Peyer's patch (tissue), 4 donors: Measurements from ENCODE around the gene MAPK1. TPM values are rescaled to one million over a fixed set of nuclear protein-coding genes. Genes with fewer than 3 reads are reported as not detected.
"Not testable (repeated sequence)": the region's sequence is repeated elsewhere in the genome, so short reads cannot be mapped to it uniquely, and the experiment has no call there.

Experiments
- DNase-seq, 3 donors: peaks; one replicate each; pipeline ENCODE4 v3.0.0-alpha.2; 2017 to 2019
- H3K27ac ChIP-seq, 4 donors: fragments of 200-600 bp; sonication (generic); one replicate each; pipeline ENCODE4 v1.5.1; 2016 to 2019
- H3K27me3 ChIP-seq, 2 donors: fragments of 200-600 bp; sonication (generic); one replicate each; pipeline ENCODE4 v1.5.1; 2019
- H3K36me3 ChIP-seq, 3 donors: fragments of 200-600 bp; sonication (generic); one replicate each; pipeline ENCODE4 v1.5.1; 2016 to 2019
- H3K4me1 ChIP-seq, 4 donors: fragments of 200-600 bp; sonication (generic); one replicate each; pipeline ENCODE4 v1.5.1; 2016 to 2019
- H3K4me3 ChIP-seq, 4 donors: fragments of 200-600 bp; sonication (generic); 1 replicate in 3 of 4; 2 replicates in 1 of 4; pipeline ENCODE4 v1.5.1; 2016 to 2019; ENCODE audit warnings: mild to moderate bottlenecking in 1 of 4
- H3K9me3 ChIP-seq, 4 donors: fragments of 200-600 bp; sonication (generic); one replicate each; pipeline ENCODE4 v1.5.1; 2016 to 2019; ENCODE audit warnings: mild to moderate bottlenecking in 1 of 4
- POLR2A ChIP-seq, 2 donors: fragments of 450-650 bp; IDR thresholded peaks; one replicate each; pipeline ENCODE4 v1.5.1; 2017; ENCODE audit warnings: antibody characterized with exemption in 2 of 2, mild to moderate bottlenecking in 2 of 2, moderate library complexity in 2 of 2
- total RNA-seq, 4 donors: library from RNA; depleted of rRNA; stranded (reverse); fragments of >200 nt; gene quantifications; one replicate each; pipeline ENCODE4 v1.1.0, GENCODE V29; 2016
- TF ChIP-seq, protein P1 (sequence below), 6 experiments: fragments of 450-650 bp in 4 of 6; fragments of 200-600 bp in 2 of 6; sonication (generic) in 1 of 6; IDR thresholded peaks; one replicate each; pipeline ENCODE4 v1.5.1; 2017 to 2019; ENCODE audit warnings: antibody characterized with exemption in 6 of 6, mild to moderate bottlenecking in 3 of 6, moderate library complexity in 1 of 6

The MAPK1 gene
- total RNA-seq, 4 donors from 2014 or later = 38.9 to 49.5 (median 43.2) TPM

DNA sequence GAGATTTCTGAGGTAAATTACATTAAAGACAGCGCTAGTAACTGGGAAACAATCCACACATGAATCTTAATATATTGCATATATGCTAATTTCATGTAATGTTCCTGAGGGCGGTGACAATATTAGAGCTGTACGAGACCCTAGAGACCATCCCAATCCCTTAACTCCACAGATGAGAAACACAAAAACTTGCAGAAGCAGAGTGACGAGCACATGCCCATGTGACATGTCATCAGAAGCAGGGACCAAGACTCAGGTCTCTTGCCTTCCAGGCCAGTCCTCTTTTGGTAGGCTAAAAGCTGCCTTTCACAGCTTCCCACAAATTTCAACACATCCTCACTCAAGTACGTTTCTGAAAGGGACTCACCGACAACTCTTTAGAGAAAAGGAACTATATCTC, 11.8 kb downstream of the MAPK1 start:
- H3K27me3 ChIP-seq = no peaks in the 10 kb centered on the region
- no peaks in the 10 kb centered on the region for H3K36me3 ChIP-seq
- no peak for DNase-seq
- H3K9me3 ChIP-seq = no peaks in the 10 kb centered on the region
- no peak overlapping the region for H3K4me3 ChIP-seq
- TF ChIP-seq POLR2A (IDR thresholded peaks at IDR 0.05) = no peak
- TF ChIP-seq, protein P1, sequence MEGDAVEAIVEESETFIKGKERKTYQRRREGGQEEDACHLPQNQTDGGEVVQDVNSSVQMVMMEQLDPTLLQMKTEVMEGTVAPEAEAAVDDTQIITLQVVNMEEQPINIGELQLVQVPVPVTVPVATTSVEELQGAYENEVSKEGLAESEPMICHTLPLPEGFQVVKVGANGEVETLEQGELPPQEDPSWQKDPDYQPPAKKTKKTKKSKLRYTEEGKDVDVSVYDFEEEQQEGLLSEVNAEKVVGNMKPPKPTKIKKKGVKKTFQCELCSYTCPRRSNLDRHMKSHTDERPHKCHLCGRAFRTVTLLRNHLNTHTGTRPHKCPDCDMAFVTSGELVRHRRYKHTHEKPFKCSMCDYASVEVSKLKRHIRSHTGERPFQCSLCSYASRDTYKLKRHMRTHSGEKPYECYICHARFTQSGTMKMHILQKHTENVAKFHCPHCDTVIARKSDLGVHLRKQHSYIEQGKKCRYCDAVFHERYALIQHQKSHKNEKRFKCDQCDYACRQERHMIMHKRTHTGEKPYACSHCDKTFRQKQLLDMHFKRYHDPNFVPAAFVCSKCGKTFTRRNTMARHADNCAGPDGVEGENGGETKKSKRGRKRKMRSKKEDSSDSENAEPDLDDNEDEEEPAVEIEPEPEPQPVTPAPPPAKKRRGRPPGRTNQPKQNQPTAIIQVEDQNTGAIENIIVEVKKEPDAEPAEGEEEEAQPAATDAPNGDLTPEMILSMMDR (IDR thresholded peaks at IDR 0.05) = no peak
- no peak overlapping the region for H3K27ac ChIP-seq
- peaks cover 0 to 31% (median 5%) of the 10 kb centered on the region in 4 donors for H3K4me1 ChIP-seq

DNA sequence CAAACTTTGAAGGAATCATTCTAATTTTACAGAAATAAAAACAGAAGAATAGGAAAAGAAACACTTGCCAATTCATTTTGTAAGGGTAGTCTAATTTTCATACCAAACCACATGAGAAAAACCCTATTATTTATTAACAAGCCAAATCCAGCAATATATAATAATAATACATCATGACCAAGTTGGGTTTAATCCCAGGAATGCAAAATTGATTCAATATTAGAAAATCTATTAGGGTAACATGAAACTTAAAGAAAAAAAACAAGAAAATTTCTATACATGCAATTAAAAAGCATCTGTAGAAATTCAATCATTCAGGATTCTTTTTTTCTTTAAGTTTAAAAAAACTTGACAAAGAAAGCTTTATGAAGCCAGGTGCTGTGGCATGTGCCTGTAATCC, 16.8 kb downstream of the MAPK1 start:
- Histone ChIP-seq H3K27me3 (no peaks in the 10 kb centered on the region), H3K27ac (no peak overlapping the region), H3K4me3 (no peak overlapping the region), H3K36me3 (no peaks in the 10 kb centered on the region), H3K4me1 (peaks cover 0 to 4% (median 0%) of the 10 kb centered on the region in 4 donors), H3K9me3 (no peaks in the 10 kb centered on the region)
- no peak for TF ChIP-seq POLR2A (IDR thresholded peaks at IDR 0.05)
- TF ChIP-seq, protein P1 (IDR thresholded peaks at IDR 0.05) = no peak
- no peak for DNase-seq

- DNase-seq = no peak
- H3K36me3 ChIP-seq = no peaks in the 10 kb centered on the region
- H3K4me1 ChIP-seq = peaks cover 0 to 4% (median 0%) of the 10 kb centered on the region in 4 donors
- H3K27ac ChIP-seq = no peak overlapping the region
- H3K27me3 ChIP-seq = no peaks in the 10 kb centered on the region
- no peak overlapping the region for H3K4me3 ChIP-seq
- H3K9me3 ChIP-seq = no peaks in the 10 kb centered on the region
- no peak for TF ChIP-seq POLR2A (IDR thresholded peaks at IDR 0.05)
Measured at GRCh38 chr22:21849489-21849888, 18.0 kb downstream of the MAPK1 start.

- not testable (repeated sequence) for DNase-seq, H3K27ac ChIP-seq, H3K27me3 ChIP-seq, H3K36me3 ChIP-seq, H3K4me1 ChIP-seq, H3K4me3 ChIP-seq, H3K9me3 ChIP-seq
Measured at GRCh38 chr22:21848057-21848456, 19.4 kb downstream of the MAPK1 start.

- H3K27ac ChIP-seq = no peak overlapping the region
- no peaks in the 10 kb centered on the region for H3K27me3 ChIP-seq
- DNase-seq = no peak
- H3K4me1 ChIP-seq = peaks cover 0 to 4% (median 0%) of the 10 kb centered on the region in 4 donors
- no peak overlapping the region for H3K4me3 ChIP-seq
- no peaks in the 10 kb centered on the region for H3K36me3 ChIP-seq
- no peaks in the 10 kb centered on the region for H3K9me3 ChIP-seq
- TF ChIP-seq POLR2A (IDR thresholded peaks at IDR 0.05) = no peak
- TF ChIP-seq, protein P1 (IDR thresholded peaks at IDR 0.05) = no peak
Measured at GRCh38 chr22:21845558-21846453, 21.6 kb downstream of the MAPK1 start.

- no peaks in the 10 kb centered on the region for H3K9me3 ChIP-seq
- no peak overlapping the region for H3K4me3 ChIP-seq
- H3K27me3 ChIP-seq = no peaks in the 10 kb centered on the region
- H3K4me1 ChIP-seq = peaks cover 0 to 5% (median 0%) of the 10 kb centered on the region in 4 donors
- TF ChIP-seq, protein P1 (IDR thresholded peaks at IDR 0.05) = no peak
- TF ChIP-seq POLR2A (IDR thresholded peaks at IDR 0.05) = no peak
- H3K27ac ChIP-seq = no peak overlapping the region
- no peaks in the 10 kb centered on the region for H3K36me3 ChIP-seq
- no peak for DNase-seq
Measured at GRCh38 chr22:21842946-21843345, 24.5 kb downstream of the MAPK1 start.
